GM18505 (cell line): ENCODE data around the gene LAMTOR2.

Source experiments
- ATAC-seq: cut with Tn5 transposase; IDR thresholded peaks from one replicate; pipeline ENCODE4 v1.9.1; 2021; ENCODE audit not compliant: unreplicated experiment
- POLR2A ChIP-seq: IDR thresholded peaks from 4 replicates; pipeline ENCODE4 v1.6.1; 2011; ENCODE audit warnings: borderline replicate concordance; ENCODE audit not compliant: insufficient read depth, insufficient read length; ENCODE audit errors: extremely low read depth

LAMTOR2 gene

GRCh38 chr1:156042828-156043227 lies 11.8 kb upstream of the LAMTOR2 start:
- TF ChIP-seq POLR2A: no peak
- no peak for ATAC-seq

GRCh38 chr1:156045076-156045475 lies 9.5 kb upstream of the LAMTOR2 start:
- no peak for TF ChIP-seq POLR2A
- ATAC-seq: no peak

GRCh38 chr1:156048663-156049258 lies 5.8 kb upstream of the LAMTOR2 start:
- ATAC-seq: no peak
- no peak for TF ChIP-seq POLR2A

GRCh38 chr1:156050376-156050775 lies 4.2 kb upstream of the LAMTOR2 start:
- TF ChIP-seq POLR2A: no peak

GRCh38 chr1:156051011-156051725 lies 3.4 kb upstream of the LAMTOR2 start:
- TF ChIP-seq POLR2A: no peak
- ATAC-seq: no peak

More at GRCh38 chr1:156050376-156050775, 4.2 kb upstream of the LAMTOR2 start:
- no peak for ATAC-seq

GRCh38 chr1:156052862-156053767 lies 1.5 kb upstream of the LAMTOR2 start:
- no peak for ATAC-seq
- no peak for TF ChIP-seq POLR2A

GRCh38 chr1:156053768-156054499 lies 648 bp upstream of the LAMTOR2 start, which contains the start of gene UBQLN4:
UBQLN4 (minus strand) TSS chr1:156053798; CDS start chr1:156053701, 97 bp downstream.
- ATAC-seq: peak; percentile 54
- TF ChIP-seq POLR2A: peak; percentile 46

- no peak for ATAC-seq
- TF ChIP-seq POLR2A: no peak
Observed at GRCh38 chr1:156055281-156056048, 883 bp downstream of the LAMTOR2 start.

- ATAC-seq: no peak
- no peak for TF ChIP-seq POLR2A
Observed at GRCh38 chr1:156056326-156056849, 1.8 kb downstream of the LAMTOR2 start.

- TF ChIP-seq POLR2A: no peak
- ATAC-seq: no peak
Observed at GRCh38 chr1:156060937-156061636, 6.5 kb downstream of the LAMTOR2 start, which contains the start of gene RAB25. RAB25 (plus strand) TSS chr1:156061160; CDS start chr1:156061401, 241 bp downstream.

GRCh38 chr1:156062189-156062588 lies 7.6 kb downstream of the LAMTOR2 start:
- no peak for ATAC-seq
- TF ChIP-seq POLR2A: no peak
